Ascending aorta (tissue), 2 donors: ENCODE data around the gene ICA1. TPM values are rescaled to one million over a fixed set of nuclear protein-coding genes. Genes with fewer than 3 reads are reported as not detected.

Experiments used
- DNase-seq, 2 donors: peaks; one replicate each; pipeline ENCODE4 v3.0.0-alpha.2; 2019; ENCODE audit warnings: low spot score in 2 of 2
- H3K27ac ChIP-seq, 2 donors: fragments of 200-600 bp; sonication (generic); one replicate each; pipeline ENCODE4 v1.5.1; 2016 to 2017; ENCODE audit warnings: mild to moderate bottlenecking in 1 of 2
- H3K27me3 ChIP-seq: fragments of 200-600 bp; sonication (generic); one replicate; pipeline ENCODE4 v1.5.1; 2017
- H3K36me3 ChIP-seq, 2 donors: fragments of 200-600 bp; sonication (generic); one replicate each; pipeline ENCODE4 v1.5.1; 2016
- H3K4me1 ChIP-seq, 2 donors: fragments of 200-600 bp; sonication (generic); one replicate each; pipeline ENCODE4 v1.5.1; 2016 to 2017; ENCODE audit warnings: mild to moderate bottlenecking in 1 of 2
- H3K4me3 ChIP-seq, 2 donors: fragments of 200-600 bp; sonication (generic); one replicate each; pipeline ENCODE4 v1.5.1; 2016 to 2017; ENCODE audit warnings: mild to moderate bottlenecking in 1 of 2
- H3K9me3 ChIP-seq, 2 donors: fragments of 200-600 bp; sonication (generic); one replicate each; pipeline ENCODE4 v1.5.1; 2016
- CTCF ChIP-seq, 3 experiments: fragments of 200-600 bp in 2 of 3; fragments of 450-650 bp in 1 of 3; sonication (generic) in 2 of 3; IDR thresholded peaks; one replicate each; pipeline ENCODE4 v1.5.1; 2016 to 2019; ENCODE audit warnings: antibody characterized with exemption in 3 of 3, mild to moderate bottlenecking in 1 of 3, moderate library complexity in 1 of 3
- intact Hi-C: fragments of 100-400 bp; cut with DNase I; formaldehyde crosslinking; loops from one replicate; pipeline ENCODE4 v1.15.1; 2023
- total RNA-seq: library from RNA; depleted of rRNA; stranded (reverse); fragments of >200 nt; gene quantifications from one replicate; pipeline ENCODE4 v1.1.0, GENCODE V29; 2016

ICA1 gene
- total RNA-seq, 1 donor from 2014 or later, result 18.3 TPM

- Histone ChIP-seq H3K27me3 (no peaks in the 10 kb centered on the region), H3K27ac (no peak overlapping the region), H3K36me3 (no peaks in the 10 kb centered on the region), H3K4me1 (peaks cover 0 to 3% of the 10 kb centered on the region in 2 donors), H3K4me3 (no peak overlapping the region), H3K9me3 (no peaks in the 10 kb centered on the region)
- DNase-seq, result no peak
- intact Hi-C loops, result no loop called here
- TF ChIP-seq CTCF (IDR thresholded peaks at IDR 0.05), result no peak
Measured at GRCh38 chr7:8259586-8260222, 2.3 kb downstream of the ICA1 start.

- intact Hi-C loops, result no loop called here
- no peak for DNase-seq
- H3K4me3 ChIP-seq, result no peak overlapping the region
Measured at GRCh38 chr7:8258734-8259133, 3.2 kb downstream of the ICA1 start.

GRCh38 chr7:8258166-8258565 is 3.8 kb downstream of the ICA1 start:
- intact Hi-C loops, result no loop called here
- Histone ChIP-seq H3K27ac (no peak overlapping the region), H3K36me3 (no peaks in the 10 kb centered on the region), H3K4me3 (no peak overlapping the region), H3K27me3 (no peaks in the 10 kb centered on the region), H3K4me1 (peaks cover 0 to 3% of the 10 kb centered on the region in 2 donors), H3K9me3 (no peaks in the 10 kb centered on the region)
- DNase-seq, result no peak
- TF ChIP-seq CTCF (IDR thresholded peaks at IDR 0.05), result no peak

More at GRCh38 chr7:8258734-8259133, 3.2 kb downstream of the ICA1 start:
- Histone ChIP-seq H3K4me1 (peaks cover 0 to 3% of the 10 kb centered on the region in 2 donors), H3K27ac (no peak overlapping the region), H3K9me3 (no peaks in the 10 kb centered on the region), H3K36me3 (no peaks in the 10 kb centered on the region), H3K27me3 (no peaks in the 10 kb centered on the region)
- TF ChIP-seq CTCF (IDR thresholded peaks at IDR 0.05), result no peak

GRCh38 chr7:8255680-8256655 is 6.0 kb downstream of the ICA1 start:
- H3K36me3 ChIP-seq, result no peaks in the 10 kb centered on the region
- no peak for DNase-seq
- no peaks in the 10 kb centered on the region for H3K9me3 ChIP-seq
- H3K4me3 ChIP-seq, result no peak overlapping the region
- H3K27ac ChIP-seq, result no peak overlapping the region
- no peaks in the 10 kb centered on the region for H3K27me3 ChIP-seq
- intact Hi-C loops, result no loop called here
- no peaks in the 10 kb centered on the region for H3K4me1 ChIP-seq
- TF ChIP-seq CTCF (IDR thresholded peaks at IDR 0.05), result no peak

GRCh38 chr7:8254667-8255066 is 7.3 kb downstream of the ICA1 start:
- Histone ChIP-seq H3K9me3 (no peaks in the 10 kb centered on the region), H3K27ac (no peak overlapping the region)
- intact Hi-C loops, result no loop called here

More at GRCh38 chr7:8254667-8255066, 7.3 kb downstream of the ICA1 start:
- Histone ChIP-seq H3K36me3 (no peaks in the 10 kb centered on the region), H3K4me3 (no peak overlapping the region), H3K4me1 (no peaks in the 10 kb centered on the region), H3K27me3 (no peaks in the 10 kb centered on the region)
- no peak for DNase-seq
- no peak for TF ChIP-seq CTCF (IDR thresholded peaks at IDR 0.05)
